Activated naive CD4-positive, alpha-beta T cell treated with Interleukin-2 at 50 U/mL for 16 hours (primary cell): ENCODE data around the gene ZNF423.

Experiments used
- DNase-seq: peaks from one replicate; pipeline ENCODE4 v3.0.0-alpha.2; 2020

Gene ZNF423

DNA sequence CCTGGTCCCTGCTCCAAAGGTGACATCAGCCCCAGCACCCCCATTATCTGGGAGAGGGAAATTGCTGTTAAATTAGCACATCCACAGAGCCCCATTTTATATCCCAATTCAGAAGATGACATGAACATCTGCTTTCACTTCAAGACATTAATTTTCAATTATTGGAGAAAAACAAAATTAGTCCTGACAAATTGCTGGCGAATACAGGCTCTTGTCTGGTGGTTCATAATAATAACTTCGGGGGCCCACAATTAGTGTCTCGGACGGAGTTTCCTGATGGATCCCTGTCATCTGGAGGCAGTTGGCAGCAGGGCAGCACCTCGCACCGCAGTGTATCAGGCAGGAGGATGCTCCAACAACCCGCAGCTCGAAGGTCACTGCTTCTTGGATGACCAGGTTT is 7.4 kb downstream of the ZNF423 start:
- no peak for DNase-seq

DNA sequence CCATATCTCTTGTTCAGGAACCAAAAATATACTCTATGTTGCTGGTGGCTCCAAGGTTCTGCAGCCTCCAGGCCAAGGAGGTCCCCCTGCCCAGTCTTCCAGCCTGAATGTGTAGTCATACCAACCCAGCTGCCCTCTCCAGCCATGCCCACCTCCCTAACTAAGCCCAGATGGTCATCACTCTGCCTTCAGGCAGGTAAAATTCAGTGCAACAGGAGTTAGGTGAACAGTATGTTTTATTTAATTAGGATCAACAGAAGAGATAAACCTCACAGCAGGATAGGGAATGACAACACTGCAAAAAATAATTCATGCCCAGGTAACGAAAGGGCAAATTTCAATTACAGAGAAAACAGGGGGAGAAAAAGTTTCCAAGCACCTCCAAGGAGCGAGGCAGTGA is 9.1 kb downstream of the ZNF423 start:
- no peak for DNase-seq

DNA sequence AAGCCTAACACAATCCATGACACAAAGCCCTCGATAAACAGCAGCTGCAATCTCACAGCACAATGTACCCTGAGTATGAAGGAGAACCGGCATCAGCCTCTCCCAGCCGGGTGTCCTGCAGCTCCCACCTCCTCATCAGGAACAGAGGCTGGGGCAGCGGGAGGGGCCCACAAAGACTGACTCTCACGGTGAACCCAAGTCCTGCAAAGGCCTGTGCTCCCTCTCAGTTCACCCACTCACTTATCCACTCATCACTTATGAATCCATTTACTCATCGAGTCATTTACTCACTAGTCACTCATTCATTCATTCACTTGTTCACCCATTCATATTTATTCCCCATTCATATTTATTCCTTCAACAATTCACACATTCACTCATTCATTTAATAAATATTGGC is 11.6 kb downstream of the ZNF423 start:
- no peak for DNase-seq

DNA sequence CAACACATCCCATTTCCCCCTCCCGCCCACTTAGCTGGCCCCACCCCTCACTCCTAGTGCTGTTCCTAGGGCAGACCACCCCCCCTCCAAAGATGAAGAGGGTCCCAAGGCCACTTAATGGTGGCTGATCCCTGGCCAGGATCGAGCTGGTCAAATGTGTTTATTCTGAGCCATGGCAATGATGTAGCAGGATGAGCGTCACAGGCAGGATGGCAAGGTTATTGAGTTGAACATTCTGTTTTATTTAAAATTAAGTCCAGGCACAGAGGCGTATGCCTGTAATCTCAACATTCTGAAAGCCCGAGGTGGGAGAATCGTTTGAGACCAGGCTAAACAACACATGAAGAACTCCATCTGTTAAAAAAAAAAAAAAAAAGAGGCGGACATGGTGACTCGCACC is 12.2 kb downstream of the ZNF423 start:
- DNase-seq: no peak

DNA sequence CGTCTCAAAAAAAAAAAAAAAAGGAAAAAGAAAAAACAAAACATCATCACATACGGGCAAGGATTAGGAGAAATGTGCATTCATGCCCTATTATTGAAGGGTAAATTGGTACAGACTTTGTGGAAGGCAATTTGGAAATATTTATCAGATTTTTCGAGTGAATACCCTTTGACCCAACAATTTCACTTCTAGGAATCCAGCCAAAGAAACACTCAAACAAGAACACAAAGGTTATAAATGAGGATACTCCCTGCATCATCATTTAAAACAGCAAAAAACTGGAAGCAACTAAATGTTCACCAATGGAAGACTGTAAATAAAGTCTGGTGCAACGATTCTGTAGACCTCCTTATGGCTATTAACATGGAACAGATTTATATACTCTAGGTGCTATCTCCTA is 12.9 kb downstream of the ZNF423 start:
- DNase-seq: no peak

DNA sequence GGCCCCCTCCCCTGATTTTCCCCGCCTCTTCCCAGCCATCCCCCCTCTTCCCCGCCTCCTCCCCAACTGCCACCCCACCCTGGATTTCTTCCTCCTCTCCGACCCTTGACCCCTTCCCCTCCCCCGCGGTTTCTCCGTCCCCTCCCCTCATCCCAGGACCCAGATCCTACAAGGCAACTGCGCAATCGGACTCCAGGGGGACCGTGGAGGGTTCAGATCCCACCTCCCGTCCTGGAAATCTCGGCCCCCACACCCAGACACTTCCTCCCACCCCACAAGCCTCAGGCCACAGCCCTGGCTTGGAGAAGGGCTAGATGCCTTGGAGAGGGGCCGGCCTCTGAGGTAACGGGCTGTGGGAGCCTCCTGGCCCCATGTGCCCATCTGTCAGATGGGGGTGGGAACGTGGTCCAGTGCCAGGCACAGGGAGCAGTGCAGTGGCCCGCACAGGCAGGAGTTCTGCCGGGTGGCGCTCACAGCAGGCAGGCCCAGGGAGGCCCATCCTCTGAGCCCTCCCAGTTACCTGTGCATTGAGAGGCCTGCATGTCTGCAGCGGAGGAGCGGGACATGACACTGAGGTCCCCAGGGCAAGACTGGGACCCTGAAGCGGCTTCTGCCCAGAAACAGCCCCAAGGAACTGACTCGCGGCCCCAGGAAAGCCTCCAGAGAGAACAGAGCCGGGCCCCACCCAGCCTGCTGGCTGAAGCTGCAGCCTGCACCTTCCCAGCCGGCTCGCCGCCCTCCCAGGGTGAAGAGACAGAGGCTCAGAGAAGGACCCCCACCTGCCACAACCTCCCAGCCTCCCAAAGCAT is 16.7 kb downstream of the ZNF423 start:
- DNase-seq: no peak

DNA sequence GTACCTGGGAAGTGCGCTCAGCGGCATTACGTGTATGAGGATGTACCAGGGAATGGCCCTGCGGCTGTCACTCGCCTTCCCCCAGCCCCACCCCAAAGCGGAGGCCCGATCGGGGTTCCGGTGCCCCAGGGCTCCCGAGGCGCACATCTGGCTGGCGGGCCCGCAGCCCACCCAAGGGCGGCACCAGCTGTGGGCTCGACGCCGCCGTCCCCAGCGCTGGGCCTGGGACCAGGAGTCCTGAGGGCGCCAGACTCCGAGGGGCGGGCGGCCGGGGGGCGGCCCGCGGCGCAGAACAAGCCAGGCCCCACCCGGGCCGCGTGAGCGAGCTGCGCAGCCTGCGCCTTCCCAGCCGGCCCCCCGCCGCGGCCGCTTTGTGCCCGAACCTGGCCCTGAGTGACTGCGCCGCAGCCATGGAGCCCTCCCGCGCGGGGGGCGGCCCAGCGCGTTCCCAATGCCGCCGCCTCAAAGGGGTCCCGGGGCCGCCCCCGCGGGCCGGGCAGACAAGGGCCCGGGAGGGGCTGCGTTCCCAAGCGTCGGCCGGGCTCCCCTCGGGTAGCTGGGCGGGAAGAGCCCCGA is 17.4 kb downstream of the ZNF423 start:
- DNase-seq: no peak

DNA sequence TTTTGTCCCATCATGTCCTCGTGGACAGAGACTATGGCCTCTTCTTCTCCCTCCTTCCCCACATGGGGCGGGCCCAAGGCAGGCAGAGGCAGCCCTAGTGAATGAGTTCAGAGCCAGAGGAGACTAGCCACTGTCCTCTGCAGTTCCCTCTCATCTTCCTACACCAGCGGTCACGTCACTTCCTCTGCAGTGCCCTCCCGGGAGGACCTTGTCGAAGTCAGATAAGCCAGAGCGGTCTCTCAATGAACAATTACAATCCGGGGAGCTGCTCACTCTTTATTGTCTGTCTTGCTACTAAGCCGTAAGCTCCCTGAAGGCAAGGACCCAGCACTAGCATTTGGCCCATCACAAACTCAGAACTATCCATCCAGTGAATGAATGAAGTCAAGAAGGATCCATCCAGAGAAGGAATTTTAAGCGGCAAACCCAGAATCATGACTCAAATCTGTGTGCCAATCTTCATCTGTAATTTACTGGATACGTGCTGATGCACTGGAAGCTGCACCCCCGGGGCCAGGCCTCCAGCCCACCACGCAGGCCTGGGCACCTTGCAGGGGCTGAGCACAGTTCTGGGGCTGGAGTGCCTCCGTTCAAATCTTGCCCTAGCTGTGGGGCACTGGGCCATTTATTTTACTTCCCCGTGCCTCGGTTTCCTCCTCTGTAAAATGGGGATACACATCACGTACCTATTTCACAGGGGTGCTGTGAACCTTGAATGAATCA is 18.1 kb downstream of the ZNF423 start:
- no peak for DNase-seq

DNA sequence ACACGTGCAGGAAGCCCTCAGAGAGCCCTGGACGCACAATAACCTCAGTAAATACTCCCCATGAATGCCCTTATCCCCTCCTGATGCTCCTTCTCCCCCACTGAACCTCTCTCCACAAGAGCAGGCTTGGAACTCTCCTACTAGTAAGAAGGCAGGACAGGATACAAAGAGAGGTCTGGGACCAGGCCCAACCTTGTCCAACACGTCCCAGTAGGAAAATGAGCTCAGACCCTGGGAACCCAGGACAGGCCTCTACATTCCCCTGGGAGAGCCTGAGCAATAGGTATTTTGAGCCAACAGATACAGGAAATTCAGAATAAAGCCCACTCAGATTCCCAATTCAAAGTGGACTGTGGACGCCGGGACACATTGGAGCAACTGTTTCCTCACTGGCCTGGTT is 19.2 kb downstream of the ZNF423 start:
- DNase-seq: no peak

DNA sequence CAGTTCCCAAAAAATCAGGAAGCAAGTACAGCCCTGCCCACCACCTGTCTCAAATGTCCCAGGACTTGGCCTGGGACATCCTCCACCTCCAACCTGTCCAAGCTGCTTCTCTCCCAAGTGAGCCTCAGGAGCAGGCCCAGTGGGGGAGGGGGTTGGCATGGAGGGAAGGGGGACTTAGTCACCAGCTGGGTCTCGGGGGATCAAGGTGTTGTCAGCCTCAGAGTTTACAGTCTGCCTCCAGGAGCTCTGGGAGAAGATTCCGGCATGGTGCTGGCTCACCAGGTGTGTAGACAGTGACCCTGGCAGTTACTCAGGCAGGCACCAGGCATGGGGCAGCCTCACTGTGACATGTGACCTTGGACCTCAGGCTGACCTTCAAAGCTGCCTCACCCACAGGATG is 19.7 kb downstream of the ZNF423 start:
- no peak for DNase-seq

DNA sequence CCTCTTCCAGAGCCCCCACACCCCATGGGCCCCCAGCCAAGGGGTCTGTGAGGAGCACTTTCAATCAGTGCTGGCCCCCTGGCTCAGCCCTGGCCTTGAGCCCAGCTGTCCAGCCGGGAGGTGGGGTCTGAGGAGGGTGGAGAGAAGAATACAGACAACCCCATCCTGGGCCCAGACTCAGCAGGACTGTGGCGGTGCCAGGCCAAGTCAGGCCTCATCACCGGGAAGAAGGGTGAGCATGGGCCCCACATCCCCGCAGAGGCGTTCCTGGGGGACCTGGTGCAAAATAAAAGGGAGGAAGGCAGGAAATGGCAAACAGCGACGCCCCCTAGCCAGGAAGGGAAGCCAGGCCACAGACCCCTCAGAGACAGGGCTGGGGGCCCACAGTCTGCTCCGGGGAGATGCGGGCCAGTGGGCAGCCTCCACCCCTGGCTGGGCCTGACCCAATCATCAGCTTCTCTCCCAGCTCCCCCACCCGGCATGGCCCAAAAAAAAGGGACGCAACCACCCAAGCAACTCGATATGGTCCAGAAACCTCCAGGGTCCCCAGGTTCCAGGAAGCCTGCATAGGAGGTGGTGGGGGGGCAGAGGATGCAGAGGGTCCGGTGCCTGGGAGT is 20.6 kb downstream of the ZNF423 start:
- DNase-seq: no peak

DNA sequence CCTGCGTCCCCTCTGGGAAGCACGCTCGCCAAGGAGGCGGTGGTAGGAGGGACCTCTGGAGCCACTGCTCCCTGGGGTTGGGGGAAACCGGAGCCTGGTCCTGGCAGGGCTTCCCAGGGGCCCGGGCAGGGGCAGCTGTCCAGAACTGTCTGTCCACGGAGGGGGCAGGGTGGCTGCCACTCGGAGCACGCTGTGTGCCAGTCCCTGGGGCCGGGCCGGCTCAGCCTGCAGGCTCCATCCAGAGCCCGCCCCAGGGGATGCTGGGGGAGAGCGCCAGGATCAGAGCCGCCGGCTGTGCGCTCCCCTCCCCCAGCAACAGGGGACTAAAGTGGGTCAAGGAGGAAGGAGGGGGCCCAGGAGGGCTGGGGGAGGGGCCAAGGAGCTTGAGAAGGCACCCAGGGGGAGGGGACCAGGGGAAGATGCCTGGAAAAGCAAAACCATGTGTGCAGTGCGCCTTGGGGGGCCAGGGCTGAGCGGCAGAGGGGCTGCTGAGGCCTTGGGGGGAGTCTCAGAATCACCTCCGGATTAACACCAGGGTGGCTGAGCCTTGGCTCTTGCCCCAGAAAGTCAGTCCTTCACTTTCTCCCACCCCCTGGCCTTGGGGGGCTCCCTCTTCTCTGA is 21.3 kb downstream of the ZNF423 start:
- DNase-seq: no peak

DNA sequence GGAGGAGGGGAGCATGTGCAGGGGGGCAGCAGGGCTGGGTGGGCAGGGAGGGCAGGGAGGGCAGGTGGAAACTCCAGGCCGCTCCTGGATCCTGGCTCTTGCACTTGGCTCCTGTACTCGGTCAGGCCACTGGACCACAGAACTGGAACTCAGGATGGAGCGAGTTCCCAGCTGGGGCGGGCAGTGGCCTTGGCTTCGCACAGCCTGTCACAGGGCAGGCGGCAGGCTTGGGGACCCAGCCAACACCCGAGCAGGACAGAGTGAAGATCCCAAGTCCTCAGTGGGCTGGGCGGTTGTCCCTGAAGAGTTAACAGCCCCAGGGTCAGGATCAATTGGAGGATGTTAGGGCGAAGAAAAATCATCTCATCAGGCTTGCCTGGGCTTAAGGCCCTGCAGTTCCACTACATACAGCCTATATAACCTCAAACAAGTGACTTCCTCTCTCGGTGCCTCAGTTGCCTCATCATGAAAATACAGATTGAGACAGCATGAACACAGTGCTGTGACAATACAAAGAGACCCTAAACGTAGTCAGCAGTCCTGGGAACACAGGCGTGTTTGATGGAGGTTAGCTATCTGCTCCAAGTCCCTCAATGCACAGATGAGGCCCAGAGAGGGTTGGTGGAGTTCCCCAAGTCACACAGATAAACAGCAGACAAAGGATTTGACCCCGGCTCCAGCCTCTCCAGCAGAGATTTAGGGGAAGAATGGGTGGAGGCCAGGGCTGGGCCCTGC is 21.9 kb downstream of the ZNF423 start:
- no peak for DNase-seq

DNA sequence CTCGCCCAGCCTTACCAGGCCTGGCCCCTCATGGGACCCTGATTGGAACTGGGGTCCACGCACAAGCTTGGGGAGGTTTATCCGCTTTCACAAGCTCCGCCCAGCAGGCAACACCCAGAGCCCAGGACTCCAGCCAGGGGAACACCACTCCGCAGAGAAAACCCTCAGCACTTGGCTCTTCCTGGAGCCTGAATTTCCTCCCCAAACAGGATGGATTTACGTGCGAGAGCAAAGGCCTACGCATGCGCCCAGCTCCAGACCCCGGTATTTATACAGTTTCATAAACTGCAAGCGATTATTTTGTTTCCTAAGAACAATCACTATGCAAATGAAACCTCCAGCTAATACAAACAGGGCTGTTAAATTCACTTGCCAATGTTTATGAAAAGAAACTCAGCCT is 22.8 kb downstream of the ZNF423 start:
- no peak for DNase-seq

DNA sequence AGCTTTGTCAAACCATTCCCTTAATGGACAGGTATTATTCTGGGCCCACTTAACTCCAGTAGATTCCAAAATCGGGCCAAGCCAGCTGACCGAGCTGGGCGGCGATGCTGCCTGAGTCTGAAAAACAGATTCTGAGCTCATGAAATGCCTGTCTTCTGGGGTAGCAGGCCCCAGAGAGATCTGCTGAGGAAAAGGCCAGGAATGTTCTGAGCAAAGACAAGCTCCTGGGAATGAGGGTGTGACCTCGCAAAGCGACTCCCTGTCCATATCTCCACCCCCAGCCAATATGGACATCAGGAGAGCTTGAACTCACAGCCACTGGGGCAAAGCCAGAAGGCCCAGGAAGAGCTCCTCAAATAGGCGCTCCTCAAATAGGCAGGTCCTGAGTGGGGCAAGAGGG is 23.7 kb downstream of the ZNF423 start:
- no peak for DNase-seq

DNA sequence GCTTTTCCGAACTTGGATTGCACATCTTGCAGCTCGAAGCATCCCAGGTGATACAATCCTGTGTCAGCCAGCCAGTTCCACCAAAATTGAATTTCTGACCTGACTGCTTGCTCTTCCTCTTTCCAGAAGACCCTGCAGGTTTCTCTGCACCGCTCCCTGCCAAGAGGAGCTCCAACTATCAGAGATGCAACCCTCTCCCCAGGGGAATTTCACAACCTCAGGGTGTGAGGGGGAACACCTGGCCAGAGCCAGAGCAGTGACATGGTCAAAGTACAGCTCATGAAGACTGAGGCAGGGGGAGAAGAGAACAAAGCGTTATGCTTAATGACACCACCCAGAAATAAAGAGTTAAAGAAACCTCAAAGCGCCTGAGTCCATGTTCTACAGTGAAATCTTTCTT is 25.0 kb downstream of the ZNF423 start:
- DNase-seq: no peak

DNA sequence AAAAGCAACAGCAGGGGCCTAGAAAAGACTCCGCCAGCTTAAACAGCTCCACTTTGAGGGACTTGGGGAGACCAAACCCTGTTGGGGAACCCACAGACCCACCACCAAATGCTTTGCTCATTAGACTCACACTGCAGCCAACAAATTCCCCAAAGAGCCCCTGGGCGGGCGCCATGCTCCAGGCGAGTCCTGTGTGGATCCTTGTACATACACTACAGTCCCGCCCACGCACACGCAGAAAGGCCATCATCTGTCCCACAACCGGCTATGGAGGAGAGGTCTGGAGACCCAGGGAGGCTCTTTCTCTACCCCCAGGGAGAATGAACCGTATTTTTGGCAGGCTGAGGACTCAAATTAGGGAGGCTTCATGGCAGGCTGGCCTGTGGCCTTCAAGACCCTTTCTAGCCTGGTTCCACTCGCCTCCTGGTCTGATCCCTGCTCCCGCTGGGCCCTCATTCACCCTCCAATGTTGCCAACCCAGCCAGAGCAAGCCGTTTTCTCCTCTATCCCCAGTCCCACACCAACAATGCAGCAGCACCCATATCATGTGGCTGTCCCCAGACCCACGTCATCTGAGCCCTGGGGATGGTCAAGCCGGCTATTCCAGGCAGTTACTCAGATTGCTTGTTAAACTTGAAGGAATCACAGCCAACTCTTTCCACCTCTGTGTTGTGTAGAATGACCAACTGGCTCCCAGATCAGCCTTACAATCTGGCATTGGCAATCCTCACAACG is 27.2 kb downstream of the ZNF423 start:
- DNase-seq: no peak

DNA sequence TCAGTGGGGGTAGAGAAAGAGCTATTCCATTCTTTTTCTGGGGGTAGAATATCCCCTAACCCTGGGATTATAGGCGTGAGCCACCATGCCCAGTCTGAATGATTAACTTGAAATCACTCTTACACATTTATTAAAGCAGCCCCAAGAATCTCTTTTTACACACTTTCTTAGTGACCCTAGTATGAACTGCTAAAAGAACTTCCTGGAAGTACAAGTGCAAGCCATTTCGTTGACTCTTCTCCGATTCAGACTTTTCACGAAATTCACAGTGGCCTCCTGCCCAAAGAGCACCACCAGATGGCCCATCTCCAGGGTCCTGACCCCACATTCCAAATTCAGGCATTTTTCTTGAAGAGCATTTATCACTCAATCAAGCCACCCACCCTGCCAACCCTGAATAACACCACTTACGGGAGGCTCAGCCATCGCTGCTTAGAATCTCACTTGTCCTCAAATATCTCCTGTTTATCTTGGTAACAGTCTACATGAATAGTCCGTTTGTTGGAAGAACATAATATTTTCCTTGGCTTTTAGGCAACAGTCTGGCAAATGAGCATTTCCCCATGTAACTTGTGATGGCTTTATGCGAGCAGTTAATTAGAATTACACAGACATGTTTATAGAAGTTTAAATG is 28.0 kb downstream of the ZNF423 start:
- DNase-seq: no peak

DNA sequence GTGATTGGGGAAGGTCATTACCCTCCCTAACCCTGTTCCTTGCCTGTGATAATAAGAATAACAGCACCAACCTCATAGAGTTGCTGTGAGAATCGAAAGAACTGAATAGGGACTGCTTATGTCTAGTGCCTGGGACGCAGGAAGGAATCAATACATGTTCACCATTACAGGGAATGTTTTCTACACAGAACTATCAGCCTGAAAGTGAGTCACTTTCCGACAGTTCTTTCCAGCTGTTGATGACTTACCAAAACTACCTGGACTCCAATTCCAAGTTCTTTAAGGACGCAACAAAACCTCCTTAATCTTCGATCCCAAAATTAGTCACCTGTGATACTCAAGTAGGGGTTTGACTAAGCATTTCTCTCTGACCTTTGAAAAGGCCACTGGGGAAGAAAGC is 29.4 kb downstream of the ZNF423 start:
- no peak for DNase-seq

DNA sequence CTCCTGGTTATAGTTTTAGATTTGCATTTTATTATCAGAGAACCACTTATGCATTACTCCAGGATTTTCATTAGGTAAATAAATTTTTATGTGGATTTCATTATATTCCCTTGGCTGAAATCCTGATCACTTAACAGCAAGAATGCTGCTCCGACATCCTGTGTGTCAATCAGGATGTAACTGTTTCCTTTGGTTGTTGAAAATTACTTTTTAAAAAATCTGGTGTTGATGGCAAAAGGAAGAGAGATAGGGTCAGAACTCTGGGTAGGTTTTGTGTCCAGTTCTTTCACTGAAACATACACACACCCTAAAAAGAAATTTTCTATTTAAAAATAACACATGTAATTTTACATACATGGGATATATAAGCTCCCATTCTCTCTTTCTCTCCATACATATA is 30.9 kb downstream of the ZNF423 start:
- DNase-seq: no peak

DNA sequence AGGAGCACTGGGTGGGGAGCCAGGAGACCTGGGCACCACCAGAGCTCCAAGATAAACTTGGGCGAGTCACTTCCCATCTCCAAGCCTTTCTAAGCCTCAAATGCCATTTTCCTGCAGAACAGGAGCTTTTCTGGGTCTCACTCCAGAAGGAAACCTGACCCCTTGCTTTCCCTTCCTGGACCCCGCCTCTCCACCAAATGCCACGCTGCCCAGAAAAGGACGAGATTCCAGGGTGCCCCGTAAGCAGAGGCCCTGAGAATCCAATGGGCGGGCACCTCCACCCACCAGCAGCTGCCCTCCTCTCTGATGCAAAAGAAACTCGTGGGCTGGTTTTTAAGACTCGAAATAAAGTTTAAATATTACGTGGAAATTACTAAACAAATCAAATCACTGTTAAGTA is 31.3 kb downstream of the ZNF423 start:
- no peak for DNase-seq
